Melanocyte of skin (primary cell): Measurements from ENCODE around the gene OPN1LW. TPM values are rescaled to one million over a fixed set of nuclear protein-coding genes. Genes with fewer than 3 reads are reported as not detected.

Experiments used
- total RNA-seq, 2 donors: library from RNA; depleted of rRNA; stranded (reverse); fragments of >200 nt; gene quantifications; 2 replicates each; pipeline ENCODE4 v1.2.3, GENCODE V29; 2012

OPN1LW gene
- total RNA-seq = not detected

DNA sequence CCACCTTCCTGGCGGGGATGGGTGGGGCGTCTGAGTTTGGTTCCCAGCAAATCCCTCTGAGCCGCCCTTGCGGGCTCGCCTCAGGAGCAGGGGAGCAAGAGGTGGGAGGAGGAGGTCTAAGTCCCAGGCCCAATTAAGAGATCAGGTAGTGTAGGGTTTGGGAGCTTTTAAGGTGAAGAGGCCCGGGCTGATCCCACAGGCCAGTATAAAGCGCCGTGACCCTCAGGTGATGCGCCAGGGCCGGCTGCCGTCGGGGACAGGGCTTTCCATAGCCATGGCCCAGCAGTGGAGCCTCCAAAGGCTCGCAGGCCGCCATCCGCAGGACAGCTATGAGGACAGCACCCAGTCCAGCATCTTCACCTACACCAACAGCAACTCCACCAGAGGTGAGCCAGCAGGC, at the start of gene OPN1LW:
TSS of gene OPN1LW (plus strand) at position 234 of the 400 bp plus-strand sequence. CDS start at position 275, 41 bp downstream.

DNA sequence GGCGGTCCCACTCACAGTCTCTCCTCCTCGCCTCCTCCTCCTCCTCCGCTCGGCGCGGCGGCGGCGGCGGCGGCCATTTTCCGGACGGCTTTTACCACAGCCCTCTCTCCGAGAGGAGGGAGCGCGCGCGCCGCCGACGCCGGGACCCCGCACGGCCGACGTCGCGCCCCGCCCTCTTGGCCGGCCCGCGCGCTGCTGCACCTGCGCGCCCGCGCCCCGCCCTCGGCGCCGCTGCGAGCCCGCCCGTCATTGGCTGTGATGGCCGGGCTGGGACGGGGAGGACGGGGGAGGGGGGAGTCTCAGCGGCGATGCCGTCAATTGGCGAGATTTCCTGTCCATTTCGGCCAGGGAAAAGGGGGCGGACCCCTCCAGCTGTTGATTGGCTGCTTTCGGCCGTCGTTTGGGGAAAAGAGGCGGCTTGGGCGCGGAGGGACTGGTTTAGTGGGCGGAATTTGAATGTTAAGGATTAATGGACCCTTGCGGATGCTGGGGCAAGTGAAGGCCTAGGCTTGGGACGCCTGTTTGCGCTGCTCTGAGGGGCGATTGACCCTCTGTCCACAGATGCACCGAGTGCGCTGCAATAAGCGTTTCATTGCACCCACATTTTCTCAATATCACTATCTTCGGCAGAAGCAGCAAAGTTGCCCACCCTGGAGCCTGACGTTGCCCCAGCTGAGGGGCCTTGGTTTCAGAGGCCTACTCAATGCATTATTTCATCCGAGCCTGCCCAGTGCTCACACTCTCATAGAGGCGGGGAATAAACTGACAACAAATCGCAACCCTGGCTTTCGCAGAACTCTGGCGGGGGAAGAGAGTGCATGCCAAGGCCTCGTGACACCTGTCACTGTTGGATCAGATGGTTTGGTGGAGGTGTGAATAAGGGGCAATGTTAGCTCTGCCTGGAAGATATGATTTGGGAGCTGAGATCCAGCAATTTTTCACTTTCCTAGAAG, 46.2 kb upstream of the OPN1LW start, which contains the start of gene MECP2:
TSS of gene MECP2 (minus strand) at position 129 of the 953 bp plus-strand sequence.

GRCh38 chrX:154182296-154182695, 38.3 kb downstream of the OPN1LW start, which contains the start of gene OPN1MW:
Gene OPN1MW, plus strand, starts transcription at chrX:154182596. Its CDS starts 82 bp downstream, at chrX:154182678.

Other genes with a start within 250 kb of the OPN1LW start
- gene AVPR2, start 239.6 kb upstream of the OPN1LW start, total RNA-seq = under 1 TPM in 1 of 2 donors, not detected in 1; 0.33 TPM
- 1 to 10 TPM; 2.3 to 3.8 TPM for gene ARHGAP4, start 218.0 kb upstream of the OPN1LW start, total RNA-seq
- 10 to 100 TPM; 66.4 to 89.6 TPM for gene NAA10, start 209.2 kb upstream of the OPN1LW start, total RNA-seq
- 10 to 100 TPM; 61.3 to 75.0 TPM for gene RENBP, start 199.6 kb upstream of the OPN1LW start, total RNA-seq
- 10 to 100 TPM; 32.0 to 37.6 TPM for gene HCFC1, start 172.4 kb upstream of the OPN1LW start, total RNA-seq
- gene TMEM187, start 171.5 kb upstream of the OPN1LW start, total RNA-seq = 1 to 10 TPM; 6.0 to 9.3 TPM
- gene IRAK1, start 124.3 kb upstream of the OPN1LW start, total RNA-seq = 10 to 100 TPM; 30.6 to 67.3 TPM
- 10 to 100 TPM; 23.4 to 29.3 TPM for gene MECP2, start 46.5 kb upstream of the OPN1LW start, total RNA-seq
- gene OPN1MW, start 38.4 kb downstream of the OPN1LW start, total RNA-seq = not detected
- gene OPN1MW2, start 75.5 kb downstream of the OPN1LW start, total RNA-seq = not detected
- not detected for gene OPN1MW3, start 113.3 kb downstream of the OPN1LW start, total RNA-seq
- not detected for gene TEX28, start 150.9 kb downstream of the OPN1LW start, total RNA-seq
- gene TKTL1, start 151.6 kb downstream of the OPN1LW start, total RNA-seq = not detected
- 100 to 1,000 TPM; 765 to 976 TPM for gene FLNA, start 230.4 kb downstream of the OPN1LW start, total RNA-seq
- 10 to 100 TPM; 27.5 to 42.0 TPM for gene EMD, start 235.1 kb downstream of the OPN1LW start, total RNA-seq